H9 (cell line): ENCODE measurements around the gene DENND1A. TPM values are rescaled to one million over a fixed set of nuclear protein-coding genes. Genes with fewer than 3 reads are reported as not detected.

Source experiments
- DNase-seq: peaks from one replicate; pipeline ENCODE4 v3.0.0-alpha.2; 2017
- H2AFZ ChIP-seq: one replicate; pipeline ENCODE4 v1.6.1; 2013; ENCODE audit warnings: mild to moderate bottlenecking, low read length, control low read depth, moderate library complexity
- H2AK5ac ChIP-seq: 2 replicates; pipeline ENCODE4 v1.6.1; 2013; ENCODE audit warnings: low read length, control low read depth, mixed read lengths; ENCODE audit not compliant: insufficient read length
- H2BK120ac ChIP-seq: one replicate; pipeline ENCODE4 v1.6.1; 2013; ENCODE audit warnings: low read depth, mild to moderate bottlenecking, low read length, control low read depth, inconsistent platforms; ENCODE audit not compliant: poor library complexity, severe bottlenecking
- H2BK12ac ChIP-seq: 2 replicates; pipeline ENCODE4 v1.6.1; 2013; ENCODE audit warnings: low read length, control low read depth, mixed read lengths, low read depth; ENCODE audit not compliant: insufficient read length
- H2BK15ac ChIP-seq: 2 replicates; pipeline ENCODE4 v1.6.1; 2013; ENCODE audit warnings: low read depth, low read length, control low read depth
- H2BK20ac ChIP-seq: one replicate; pipeline ENCODE4 v1.6.1; 2013; ENCODE audit warnings: low read depth, mild to moderate bottlenecking, low read length, control low read depth, inconsistent platforms; ENCODE audit not compliant: poor library complexity, severe bottlenecking
- H2BK5ac ChIP-seq: 2 replicates; pipeline ENCODE4 v1.6.1; 2013; ENCODE audit warnings: low read length, control low read depth, mixed read lengths; ENCODE audit not compliant: insufficient read length
- H3K14ac ChIP-seq: 2 replicates; pipeline ENCODE4 v1.6.1; 2013; ENCODE audit warnings: low read length, control low read depth; ENCODE audit not compliant: insufficient read depth
- H3K18ac ChIP-seq: 2 replicates; pipeline ENCODE4 v1.6.1; 2013; ENCODE audit warnings: low read depth, mild to moderate bottlenecking, mixed read lengths, low read length, control low read depth; ENCODE audit not compliant: insufficient read length
- H3K23ac ChIP-seq: 2 replicates; pipeline ENCODE4 v1.6.1; 2013; ENCODE audit warnings: low read length, control low read depth, mixed read lengths, low read depth; ENCODE audit not compliant: insufficient read length
- H3K23me2 ChIP-seq: 2 replicates; pipeline ENCODE4 v1.6.1; 2013; ENCODE audit warnings: low read depth, mild to moderate bottlenecking, mixed read lengths, low read length, control low read depth; ENCODE audit not compliant: insufficient read length, poor library complexity, severe bottlenecking
- H3K27ac ChIP-seq: 2 replicates; pipeline ENCODE4 v1.5.1; 2013; ENCODE audit warnings: low read length, control low read depth, mixed read lengths, low read depth; ENCODE audit not compliant: insufficient read length
- H3K27me3 ChIP-seq: 2 replicates; pipeline ENCODE4 v1.6.1; 2013; ENCODE audit warnings: low read length, control low read depth, inconsistent platforms; ENCODE audit not compliant: insufficient read depth
- H3K4ac ChIP-seq: 2 replicates; pipeline ENCODE4 v1.6.1; 2013; ENCODE audit warnings: low read depth, mild to moderate bottlenecking, control low read depth, inconsistent platforms, low read length, moderate library complexity
- H3K4me1 ChIP-seq: 2 replicates; pipeline ENCODE4 v1.6.1; 2013; ENCODE audit warnings: low read length, control low read depth, inconsistent platforms; ENCODE audit not compliant: insufficient read depth
- H3K4me2 ChIP-seq: 2 replicates; pipeline ENCODE4 v1.6.1; 2013; ENCODE audit warnings: low read length, control low read depth, mixed read lengths; ENCODE audit not compliant: insufficient read length, insufficient read depth
- H3K56ac ChIP-seq: 2 replicates; pipeline ENCODE4 v1.6.1; 2013; ENCODE audit warnings: low read depth, mild to moderate bottlenecking, mixed read lengths, low read length, control low read depth; ENCODE audit not compliant: insufficient read length
- H3K79me1 ChIP-seq: 2 replicates; pipeline ENCODE4 v1.6.1; 2013; ENCODE audit warnings: low read depth, mild to moderate bottlenecking, moderate library complexity, low read length, control low read depth, inconsistent platforms; ENCODE audit not compliant: insufficient read depth, poor library complexity, severe bottlenecking
- H3K79me2 ChIP-seq: 2 replicates; pipeline ENCODE4 v1.6.1; 2013; ENCODE audit warnings: low read length, control low read depth, inconsistent platforms; ENCODE audit not compliant: insufficient read depth
- H3K9ac ChIP-seq: 2 replicates; pipeline ENCODE4 v1.6.1; 2013; ENCODE audit warnings: low read length, control low read depth, mixed read lengths; ENCODE audit not compliant: insufficient read length; ENCODE audit errors: extremely low read depth
- H3K9me3 ChIP-seq: one replicate; pipeline ENCODE4 v1.6.1; 2013; ENCODE audit warnings: low read depth, low read length, inconsistent platforms; ENCODE audit not compliant: control insufficient read depth
- H3T11ph ChIP-seq: one replicate; pipeline ENCODE4 v1.6.1; 2013; ENCODE audit warnings: mild to moderate bottlenecking, low read length, control low read depth, inconsistent platforms
- H4K20me1 ChIP-seq: one replicate; pipeline ENCODE4 v1.6.1; 2013; ENCODE audit not compliant: control insufficient read depth, insufficient read length, insufficient read depth
- H4K5ac ChIP-seq: 2 replicates; pipeline ENCODE4 v1.6.1; 2013; ENCODE audit warnings: low read depth, mild to moderate bottlenecking, mixed read lengths, low read length, control low read depth; ENCODE audit not compliant: insufficient read length
- H4K8ac ChIP-seq: replicated peaks from 2 replicates; pipeline ENCODE4 v1.6.1; 2013; ENCODE audit warnings: low read length, control low read depth, mixed read lengths, low read depth; ENCODE audit not compliant: insufficient read length
- H4K91ac ChIP-seq: 2 replicates; pipeline ENCODE4 v1.6.1; 2013; ENCODE audit warnings: low read depth, mild to moderate bottlenecking, moderate library complexity, mixed read lengths, low read length, control low read depth; ENCODE audit not compliant: insufficient read length
- H3K27ac Mint-ChIP-seq, 3 experiments: 2 replicates in 2 of 3; 3 replicates in 1 of 3; pipeline ENCODE4 v1.8.0; 2020 to 2021; ENCODE audit warnings: mixed read lengths in 3 of 3, mild to moderate bottlenecking in 1 of 3, moderate library complexity in 1 of 3
- H3K27me3 Mint-ChIP-seq: 2 replicates; pipeline ENCODE4 v1.8.0; 2021; ENCODE audit warnings: low read depth, mild to moderate bottlenecking, moderate library complexity, mixed read lengths
- H3K36me3 Mint-ChIP-seq, 3 experiments: 2 replicates in 2 of 3; 3 replicates in 1 of 3; pipeline ENCODE4 v1.8.0; 2020 to 2021; ENCODE audit warnings: low read depth in 3 of 3, mixed read lengths in 3 of 3; ENCODE audit not compliant: insufficient read depth in 1 of 3
- H3K4me1 Mint-ChIP-seq, 2 experiments: 2 replicates each; pipeline ENCODE4 v1.8.0; 2020; ENCODE audit warnings: mixed read lengths in 2 of 2
- H3K4me3 Mint-ChIP-seq, 2 experiments: 2 replicates in 1 of 2; 3 replicates in 1 of 2; pipeline ENCODE4 v1.8.0; 2020 to 2021; ENCODE audit warnings: mild to moderate bottlenecking in 2 of 2, mixed read lengths in 2 of 2, moderate library complexity in 1 of 2
- H3K9me3 Mint-ChIP-seq, 2 experiments: 2 replicates in 1 of 2; 3 replicates in 1 of 2; pipeline ENCODE4 v1.8.0; 2020; ENCODE audit warnings: mild to moderate bottlenecking in 2 of 2, mixed read lengths in 2 of 2, moderate library complexity in 1 of 2
- CTCF ChIP-seq: fragments of 200-600 bp; sonication (generic); conservative IDR thresholded peaks from 3 replicates; pipeline ENCODE4 v1.8.0; 2021; ENCODE audit warnings: antibody characterized with exemption, mild to moderate bottlenecking
- WGBS: extraction: QIAGEN DNeasy Blood & Tissue Kit; methylation state at CpG from one replicate; pipeline ENCODE4 v1.1.7; 2013; ENCODE audit warnings: missing lambda C conversion rate, low lambda C conversion rate, mixed read lengths; ENCODE audit not compliant: insufficient read length; ENCODE audit errors: extremely low coverage; 5-methylcytosine and 5-hydroxymethylcytosine counted together
- total RNA-seq: library from RNA; stranded (reverse); gene quantifications from 2 replicates; pipeline ENCODE4 v1.2.1, GENCODE V29; 2021

DENND1A gene
- total RNA-seq, 1 experiment from 2014 or later = 20.4 TPM

DNA sequence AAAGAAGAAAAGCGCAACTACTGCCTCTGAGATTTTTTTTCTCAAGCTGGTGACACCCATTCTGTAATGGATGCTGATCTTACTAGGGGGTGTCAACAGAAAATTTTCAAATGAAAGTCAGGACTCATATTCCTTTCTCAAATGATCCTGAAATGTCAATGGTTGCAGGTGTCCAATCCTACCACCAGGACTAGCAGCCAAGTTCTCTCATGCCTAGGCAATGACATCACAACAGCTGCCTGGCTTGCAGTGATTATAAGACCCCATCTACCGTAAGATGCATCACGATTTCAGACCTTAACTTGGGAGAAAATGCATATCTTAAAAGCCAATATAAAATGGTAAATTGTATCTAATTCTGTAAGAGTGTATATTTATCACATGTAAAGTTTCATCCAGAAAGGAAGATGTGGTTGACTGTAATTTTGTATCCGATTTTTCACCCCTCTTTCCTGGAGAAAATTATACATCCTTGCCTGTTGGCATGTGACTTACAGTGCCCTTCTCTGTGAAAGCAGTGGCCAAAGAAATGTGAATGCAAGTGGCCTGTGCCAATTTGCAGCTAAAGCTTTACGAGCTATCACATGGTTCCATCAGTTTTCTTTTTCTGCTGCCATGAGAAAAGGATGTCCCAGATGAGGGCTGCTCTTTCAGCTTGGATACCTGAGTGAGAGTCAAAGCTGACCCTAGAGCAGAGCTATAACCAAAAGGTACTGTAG lies 104.4 kb downstream of the DENND1A start:
- Histone ChIP-seq H3K4ac (no peak overlapping the region), H4K20me1 (no peaks in the 10 kb centered on the region), H3K23ac (no peak overlapping the region), H3K79me1 (no peaks in the 10 kb centered on the region), H3K18ac (no peak overlapping the region), H3K79me2 (0 out of 2 replicates have a peak, but pooled peaks cover 1% of the 10 kb centered on the region), H3K9me3 (no peaks in the 10 kb centered on the region), H2BK15ac (no peak overlapping the region), H2BK20ac (no peak overlapping the region), H3K14ac (no peak overlapping the region), H3K56ac (no peak overlapping the region), H2AK5ac (no peak overlapping the region), H2AFZ (no peak overlapping the region), H4K91ac (no peak overlapping the region), H3K4me1 (no peaks in the 10 kb centered on the region; the same call in 1 of the 2 replicates), H4K5ac (no peak overlapping the region), H3K9ac (no peak overlapping the region), H3K4me2 (no peak overlapping the region), H4K8ac (no peak overlapping the region), H3T11ph (no peak overlapping the region), H2BK120ac (no peak overlapping the region), H2BK12ac (no peak overlapping the region), H2BK5ac (no peak overlapping the region), H3K23me2 (no peaks in the 10 kb centered on the region), H3K27ac (no peak overlapping the region), H3K27me3 (no peaks in the 10 kb centered on the region)
- WGBS = no CpG with 5 or more reads among the region's 5 CpGs
- no peak overlapping the region for H3K27ac Mint-ChIP-seq
- no peaks in the 10 kb centered on the region for H3K27me3 Mint-ChIP-seq
- no peak overlapping the region for H3K4me3 Mint-ChIP-seq
- H3K9me3 Mint-ChIP-seq = peaks cover 24% of the 10 kb centered on the region in 2 experiments
- TF ChIP-seq CTCF = peak; percentile 54
- H3K4me1 Mint-ChIP-seq = peaks cover 11 to 13% of the 10 kb centered on the region in 2 experiments
- no peak for DNase-seq
- H3K36me3 Mint-ChIP-seq = peaks cover 23 to 30% (median 23%) of the 10 kb centered on the region in 3 experiments
